Body of pancreas (tissue), 4 donors: ENCODE results near the gene PACS1.

ENCODE experiments used
- CTCF ChIP-seq, 7 experiments: fragments of 450-650 bp in 4 of 7; fragments of 200-600 bp in 3 of 7; sonication (generic) in 3 of 7; IDR thresholded peaks; one replicate each; pipeline ENCODE4 v1.5.1; 2016 to 2019; ENCODE audit warnings: antibody characterized with exemption in 7 of 7
- POLR2A ChIP-seq, 3 donors: fragments of 450-650 bp; IDR thresholded peaks; one replicate each; pipeline ENCODE4 v1.6.1; 2016; ENCODE audit warnings: antibody characterized with exemption in 3 of 3, mild to moderate bottlenecking in 2 of 3

GRCh38 chr11:66039765-66040164, 30.3 kb upstream of the PACS1 start:
- no peak for TF ChIP-seq POLR2A (IDR thresholded peaks at IDR 0.05)
- TF ChIP-seq CTCF (IDR thresholded peaks at IDR 0.05) = no peak
